HG02943 (cell line): Measurements from ENCODE around the gene ACAD10.
"Not testable (repeated sequence)": the region's sequence is repeated elsewhere in the genome, so short reads cannot be mapped to it uniquely, and the experiment has no call there.

Source experiments
- ATAC-seq: cut with Tn5 transposase; IDR thresholded peaks from one replicate; pipeline ENCODE4 v1.9.1; 2021; ENCODE audit warnings: mild to moderate bottlenecking, low read depth, moderate library complexity; ENCODE audit not compliant: unreplicated experiment

ACAD10 gene

GRCh38 chr12:111748151-111748672 lies 62.4 kb downstream of the ACAD10 start:
- no peak for ATAC-seq

DNA sequence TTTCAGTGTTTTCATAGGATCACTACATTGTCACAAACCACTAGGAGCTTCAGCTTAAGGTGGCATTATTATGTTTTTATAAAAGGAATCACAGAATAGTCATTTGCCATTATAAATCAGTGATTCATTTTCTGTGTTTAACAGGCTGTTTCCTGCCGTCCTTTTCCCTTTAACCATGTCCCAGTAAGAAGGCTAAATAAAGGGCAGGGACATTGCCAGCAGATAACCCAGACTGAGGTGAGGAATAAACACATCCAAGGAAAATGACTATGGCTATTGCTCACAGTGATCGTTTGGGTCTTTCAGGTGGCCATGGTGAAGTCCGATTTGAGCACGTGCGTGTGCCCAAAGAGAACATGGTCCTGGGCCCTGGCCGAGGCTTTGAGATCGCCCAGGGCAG lies 63.0 kb downstream of the ACAD10 start:
- no peak for ATAC-seq

DNA sequence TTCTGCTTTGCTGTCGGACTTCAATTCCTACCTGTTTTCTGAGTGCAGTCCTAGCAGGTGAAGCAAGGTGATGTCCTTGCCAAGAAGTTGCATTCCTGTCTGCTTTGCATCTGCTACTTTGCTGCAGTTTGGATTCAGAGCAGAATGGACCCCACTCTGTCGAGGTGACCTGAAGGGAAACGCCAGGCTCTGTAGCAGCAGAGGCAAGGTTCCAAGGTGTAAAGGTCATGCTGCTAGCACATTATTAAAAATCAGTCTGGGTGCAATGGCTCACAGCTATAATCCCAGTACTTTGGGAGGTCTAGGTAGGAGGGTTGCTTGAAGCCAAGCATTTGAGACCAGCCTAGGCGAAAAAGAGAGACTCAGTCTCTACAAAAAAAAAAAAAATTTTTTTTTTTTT lies 63.5 kb downstream of the ACAD10 start:
- no peak for ATAC-seq

GRCh38 chr12:111753144-111753881 lies 67.5 kb downstream of the ACAD10 start:
- ATAC-seq, result no peak

GRCh38 chr12:111754671-111755070 lies 68.8 kb downstream of the ACAD10 start:
- ATAC-seq, result no peak

DNA sequence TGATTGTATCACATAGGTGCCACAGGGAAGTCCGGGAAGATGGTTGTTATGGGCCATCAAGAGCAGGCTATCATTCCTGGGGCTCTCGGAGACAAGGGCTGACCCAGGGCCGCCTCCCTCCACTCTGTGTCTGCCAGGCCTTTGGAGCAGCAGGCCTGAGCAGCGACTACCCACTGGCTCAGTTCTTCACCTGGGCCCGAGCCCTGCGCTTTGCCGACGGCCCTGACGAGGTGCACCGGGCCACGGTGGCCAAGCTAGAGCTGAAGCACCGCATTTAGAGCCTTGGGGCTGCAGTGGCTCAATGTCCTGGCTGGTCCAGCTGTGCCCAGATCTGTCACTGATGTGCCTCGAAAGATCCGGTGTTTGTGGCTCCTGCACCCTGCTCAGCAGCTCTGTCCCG lies 70.3 kb downstream of the ACAD10 start:
- ATAC-seq, result no peak

DNA sequence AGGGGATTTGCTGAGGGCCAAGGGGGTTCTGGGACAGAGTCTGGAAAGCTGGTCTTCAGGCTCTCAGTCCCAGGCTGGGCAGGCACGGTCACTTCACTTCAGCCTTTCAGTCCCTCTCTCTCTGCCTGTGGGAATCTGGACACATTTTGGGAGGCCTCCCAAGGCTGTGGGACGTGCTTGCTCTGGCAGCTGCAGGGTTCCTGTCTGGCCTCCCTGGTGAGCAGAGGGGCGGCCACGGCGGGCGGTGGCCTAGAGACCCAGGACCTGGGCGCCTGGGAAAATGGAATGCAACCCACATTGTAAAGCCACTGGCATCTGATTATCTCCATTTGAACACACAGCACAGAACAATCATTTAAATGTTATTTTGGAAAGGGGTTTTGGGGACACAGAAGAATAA lies 70.8 kb downstream of the ACAD10 start:
- no peak for ATAC-seq

DNA sequence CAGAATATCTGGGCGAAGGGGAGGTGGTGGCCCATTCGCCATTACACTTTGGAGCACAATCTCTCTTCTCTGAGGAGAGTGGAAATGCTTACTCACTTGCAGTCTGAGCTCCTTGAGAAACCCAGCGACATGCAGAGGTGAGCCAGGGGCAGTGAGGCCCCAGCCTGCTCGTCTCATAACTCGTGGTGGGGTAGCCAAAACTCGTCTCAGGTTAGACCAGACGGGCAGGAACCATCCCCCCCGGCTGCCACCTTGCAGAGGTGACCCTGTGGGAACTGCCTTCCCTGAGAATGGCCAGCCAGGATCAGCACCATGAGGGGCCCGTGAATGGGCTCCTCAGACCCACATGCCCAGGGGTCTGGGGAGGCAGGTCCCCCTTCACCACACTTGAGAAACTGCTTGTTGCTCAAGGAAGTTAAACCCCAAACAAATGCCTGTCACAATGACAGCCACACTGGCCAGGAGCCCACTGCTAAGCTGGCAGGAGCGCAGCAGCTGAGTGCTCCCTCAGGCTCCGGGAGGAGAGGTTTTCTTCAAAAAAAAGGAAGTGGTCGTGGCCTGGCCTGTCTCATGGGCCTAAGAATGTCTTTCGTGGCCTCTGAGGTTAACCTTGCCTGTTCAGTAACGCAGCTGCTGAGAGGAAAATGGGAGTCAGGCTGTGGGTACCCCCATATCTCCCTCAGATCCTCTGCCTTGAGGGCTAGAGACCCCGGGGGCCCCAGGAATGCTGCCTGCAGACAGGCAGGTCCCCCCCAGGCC lies 71.7 kb downstream of the ACAD10 start:
- ATAC-seq, result no peak

GRCh38 chr12:111758120-111758561 lies 72.3 kb downstream of the ACAD10 start:
- no peak for ATAC-seq

DNA sequence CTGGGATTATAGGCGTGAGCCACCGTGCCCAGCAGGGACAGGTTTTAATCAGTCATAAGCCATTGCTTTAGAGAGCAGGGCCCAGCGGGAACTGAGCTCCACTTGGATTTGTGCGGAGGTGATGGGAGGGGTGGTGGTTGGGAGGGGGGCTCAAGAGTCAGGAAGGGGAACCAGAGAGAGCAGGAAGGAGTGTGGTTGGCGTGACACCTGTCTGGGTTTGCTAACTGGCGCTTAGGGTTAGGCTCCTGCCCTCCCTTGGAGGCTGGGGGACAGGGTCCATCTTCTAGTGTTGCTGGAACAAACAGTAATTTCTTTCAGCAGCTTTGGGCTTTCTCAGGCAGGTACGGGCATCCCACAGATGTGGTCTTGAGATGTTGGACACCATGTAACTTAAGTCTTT lies 73.4 kb downstream of the ACAD10 start:
- ATAC-seq, result no peak

- no peak for ATAC-seq
Observed at GRCh38 chr12:111759991-111760390, 74.1 kb downstream of the ACAD10 start.

GRCh38 chr12:111761099-111761498 lies 75.2 kb downstream of the ACAD10 start:
- no peak for ATAC-seq

GRCh38 chr12:111761706-111762105 lies 75.9 kb downstream of the ACAD10 start:
- no peak for ATAC-seq

DNA sequence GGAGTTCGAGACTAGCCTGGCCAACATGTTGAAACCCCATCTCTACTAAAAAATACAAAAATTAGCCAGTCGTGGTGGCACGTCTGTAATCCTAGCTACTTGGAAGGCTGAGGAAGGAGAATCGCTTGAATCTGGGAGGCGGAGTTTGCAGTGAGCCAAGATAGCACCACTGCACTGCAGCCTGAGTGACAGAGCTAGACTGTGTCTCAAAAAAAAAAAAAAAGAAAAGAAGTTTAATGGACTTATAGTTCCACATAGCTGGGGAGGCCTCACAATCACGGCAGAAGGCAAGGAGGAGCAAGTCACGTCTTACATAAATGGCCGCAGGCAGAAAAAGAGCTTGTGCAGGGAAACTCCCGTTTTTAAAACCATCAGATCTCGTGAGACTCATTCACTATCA lies 77.7 kb downstream of the ACAD10 start:
- not testable (repeated sequence) for ATAC-seq

- ATAC-seq, result no peak
Observed at GRCh38 chr12:111764120-111764821, 78.4 kb downstream of the ACAD10 start.

DNA sequence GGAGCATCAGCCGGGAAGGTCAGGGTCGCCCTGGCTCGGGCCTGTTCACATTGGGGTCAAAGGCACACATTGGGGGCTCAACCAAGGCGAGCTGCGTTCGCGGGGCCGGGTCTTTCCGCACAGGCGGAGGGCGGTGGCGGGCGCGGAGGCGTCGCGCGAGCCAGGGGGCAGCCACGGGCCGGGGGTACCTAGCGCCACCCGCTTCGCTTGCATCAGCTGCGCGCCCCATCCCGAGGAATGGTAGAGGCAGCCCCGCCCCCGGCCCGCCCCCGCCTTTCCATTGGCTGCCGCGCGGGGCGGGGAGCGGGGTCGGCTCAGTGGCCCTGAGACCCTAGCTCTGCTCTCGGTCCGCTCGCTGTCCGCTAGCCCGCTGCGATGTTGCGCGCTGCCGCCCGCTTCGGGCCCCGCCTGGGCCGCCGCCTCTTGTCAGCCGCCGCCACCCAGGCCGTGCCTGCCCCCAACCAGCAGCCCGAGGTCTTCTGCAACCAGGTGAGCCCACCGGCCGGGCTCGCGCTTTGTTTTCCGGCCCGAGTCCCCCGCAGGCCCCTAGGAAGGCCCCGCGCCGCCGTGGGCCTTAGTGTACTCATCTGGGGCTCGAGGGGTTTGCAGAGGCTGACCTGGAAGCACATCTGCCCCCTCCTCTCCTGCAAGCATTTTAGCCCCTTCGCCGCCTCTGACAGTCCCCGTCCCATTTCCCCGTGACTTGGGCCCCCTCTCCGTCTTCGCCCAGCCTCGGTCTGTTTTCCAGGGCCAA lies 80.9 kb downstream of the ACAD10 start, which contains the start of gene ALDH2:
Gene ALDH2, plus strand, starts transcription at position 326 of the 754 bp plus-strand sequence. Its CDS starts 50 bp downstream, at position 376.
- no peak for ATAC-seq

DNA sequence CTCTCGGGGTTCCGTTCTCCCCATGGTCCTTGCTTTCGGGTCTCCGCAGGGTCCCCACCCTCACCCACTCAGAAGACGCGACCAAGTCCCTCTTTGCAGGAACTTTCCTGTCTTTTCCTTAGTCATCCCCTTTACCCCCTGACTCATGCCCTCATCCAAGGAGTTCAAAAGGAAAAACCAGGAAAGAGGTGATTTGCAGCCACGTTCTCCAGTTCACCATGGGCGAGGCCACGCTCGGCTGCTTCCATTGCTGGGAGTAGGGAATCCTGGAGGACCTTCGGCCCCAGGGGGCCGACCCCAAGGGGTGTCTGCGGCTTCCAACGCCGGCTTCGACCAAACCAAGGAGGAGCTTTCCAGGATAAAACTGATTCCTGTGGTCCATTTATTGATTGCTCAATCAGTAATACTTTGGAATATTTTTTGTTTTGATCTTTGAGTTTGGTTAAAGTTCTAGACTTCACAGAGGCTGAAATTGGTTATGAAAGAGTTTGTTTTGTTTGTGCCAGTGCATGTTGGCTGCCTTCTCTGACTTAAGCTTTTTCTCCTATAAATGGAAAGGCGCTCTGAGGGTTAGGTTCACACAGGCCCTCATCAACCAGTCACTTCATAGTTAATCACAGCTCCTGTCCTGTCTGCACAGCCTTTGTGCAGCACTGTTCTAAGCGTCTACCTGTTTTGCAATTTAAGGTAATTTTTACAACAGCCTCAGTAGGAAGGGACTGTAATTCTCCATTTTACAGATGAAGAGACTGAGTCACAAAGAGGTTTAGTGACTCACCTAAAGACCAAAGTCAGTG lies 81.7 kb downstream of the ACAD10 start:
- ATAC-seq, result no peak

- ATAC-seq, result no peak
Observed at GRCh38 chr12:111768159-111768895, 82.5 kb downstream of the ACAD10 start.

DNA sequence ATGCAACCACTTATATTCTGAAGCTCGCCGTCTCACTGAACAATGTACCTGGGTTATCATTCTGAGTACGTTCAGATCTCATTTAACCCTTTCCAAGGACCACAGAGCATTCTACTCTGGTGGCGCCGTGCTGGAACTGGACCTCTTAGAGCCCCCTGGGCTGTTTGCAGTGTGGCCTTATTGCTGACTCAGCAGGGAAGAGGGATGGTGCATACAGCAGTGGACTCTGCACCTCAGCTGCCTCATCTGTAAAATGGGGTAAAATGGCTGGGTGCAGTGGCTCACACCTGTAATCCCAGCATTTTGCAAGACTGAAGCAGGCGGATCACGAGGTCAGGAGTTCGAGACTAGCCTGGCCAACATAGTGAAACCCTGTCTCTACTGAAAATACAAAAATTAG lies 83.7 kb downstream of the ACAD10 start:
- ATAC-seq, result no peak
